ENCODE measurements around the gene ANAPC7.
"Not testable (repeated sequence)": the region's sequence is repeated elsewhere in the genome, so short reads cannot be mapped to it uniquely, and the experiment has no call there.

Gene ANAPC7

GRCh38 chr12:110403146-110403975 is at the start of gene ANAPC7:
Gene ANAPC7, minus strand, starts transcription at chr12:110403708. Its CDS starts 81 bp downstream, at chr12:110403627.
- peak; percentile 80 to 83 for DNase-seq (ENCODE audit: low read depth in 2 of 2)

DNA sequence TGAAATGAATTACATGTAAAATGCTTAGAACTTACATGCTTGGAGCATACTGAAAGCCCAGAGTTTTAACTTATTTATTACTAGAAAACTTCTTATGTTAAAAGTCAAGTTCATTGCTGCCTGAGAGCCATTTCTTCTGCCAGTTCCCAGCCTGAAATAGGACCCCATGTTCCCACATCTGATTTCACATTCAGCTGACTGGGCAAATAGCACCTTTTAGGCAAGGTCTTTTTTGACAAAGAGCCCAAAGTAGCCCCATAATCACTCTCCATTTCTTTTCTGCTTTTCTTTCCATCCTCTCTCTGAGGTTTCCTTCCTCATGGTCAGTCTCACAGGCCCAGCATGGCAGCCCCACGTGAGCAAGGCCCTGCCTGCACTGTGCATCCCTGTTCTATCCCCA is 47.8 kb upstream of the ANAPC7 start:
- no peak for DNase-seq (ENCODE audit: low read depth in 2 of 2)

GRCh38 chr12:110449799-110450497 is 46.4 kb upstream of the ANAPC7 start, which contains the start of gene ARPC3:
Gene ARPC3, minus strand, starts transcription at chr12:110450337. Its CDS starts 77 bp downstream, at chr12:110450260.
- peak; percentile 80 to 82 for DNase-seq (ENCODE audit: low read depth in 2 of 2)

DNA sequence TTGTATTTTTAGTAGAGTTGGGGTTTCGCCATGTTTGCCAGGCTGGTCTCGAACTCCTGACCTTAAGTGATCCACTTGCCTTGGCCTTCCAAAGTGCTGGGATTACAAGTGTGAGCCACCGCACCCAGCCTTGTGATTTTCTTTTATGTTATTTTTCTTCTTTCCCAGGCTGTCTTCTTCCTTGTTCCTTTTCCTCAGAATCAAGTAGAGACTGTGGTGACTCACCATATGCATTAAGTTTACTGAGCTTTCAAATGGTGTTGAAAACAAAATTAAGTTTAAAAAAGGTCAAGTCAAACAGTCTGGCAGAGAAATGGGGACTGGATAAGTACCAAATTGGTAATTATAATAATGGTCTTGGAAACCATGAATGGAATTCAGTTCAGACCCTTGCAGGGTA is 40.9 kb upstream of the ANAPC7 start:
- no peak for DNase-seq (ENCODE audit: low read depth in 2 of 2)

DNA sequence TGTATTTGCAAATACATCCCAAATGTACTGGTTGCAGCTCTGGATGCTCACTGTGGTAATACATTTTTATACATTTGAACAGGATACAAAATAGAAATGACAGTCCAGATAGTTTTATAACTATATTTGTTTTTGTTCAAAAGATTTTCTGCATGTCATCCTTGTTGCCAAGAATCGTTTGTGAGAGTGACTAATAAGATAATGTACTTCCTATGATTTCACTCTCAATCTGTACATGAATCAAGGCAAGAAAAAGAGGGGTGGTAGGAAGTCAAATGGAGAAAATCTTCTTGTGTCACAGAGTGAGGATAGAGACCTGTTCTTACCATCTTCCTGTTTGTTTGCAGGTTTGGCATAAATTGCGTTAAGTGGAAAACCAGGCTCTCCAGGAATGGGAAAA is 32.7 kb upstream of the ANAPC7 start:
- no peak for DNase-seq (ENCODE audit: low read depth in 2 of 2)

- no peak for DNase-seq (ENCODE audit: low read depth in 2 of 2)
Measured at GRCh38 chr12:110431957-110432587, 28.6 kb upstream of the ANAPC7 start.

DNA sequence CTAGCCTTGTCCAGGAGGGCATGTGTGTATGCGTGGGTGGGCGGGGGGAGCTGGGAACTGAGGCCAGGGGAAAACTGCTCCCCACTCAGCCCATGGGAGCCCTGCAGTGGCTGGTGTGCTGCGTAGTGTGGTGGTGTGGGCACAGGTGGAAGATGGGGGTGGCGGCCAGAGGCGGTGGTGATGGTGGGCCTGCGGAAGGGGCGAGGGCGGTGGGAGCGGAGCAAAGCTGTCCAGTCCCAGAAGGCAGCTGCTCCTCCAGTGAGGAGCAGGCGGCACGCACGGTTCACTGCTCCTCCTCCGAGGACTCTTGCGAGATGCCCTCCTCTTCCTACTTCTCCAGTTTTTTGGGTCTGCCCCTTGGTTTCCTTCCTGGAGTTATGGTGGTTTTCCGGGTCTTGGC is 26.2 kb upstream of the ANAPC7 start:
- not testable (repeated sequence) for DNase-seq (ENCODE audit: low read depth in 2 of 2)

DNA sequence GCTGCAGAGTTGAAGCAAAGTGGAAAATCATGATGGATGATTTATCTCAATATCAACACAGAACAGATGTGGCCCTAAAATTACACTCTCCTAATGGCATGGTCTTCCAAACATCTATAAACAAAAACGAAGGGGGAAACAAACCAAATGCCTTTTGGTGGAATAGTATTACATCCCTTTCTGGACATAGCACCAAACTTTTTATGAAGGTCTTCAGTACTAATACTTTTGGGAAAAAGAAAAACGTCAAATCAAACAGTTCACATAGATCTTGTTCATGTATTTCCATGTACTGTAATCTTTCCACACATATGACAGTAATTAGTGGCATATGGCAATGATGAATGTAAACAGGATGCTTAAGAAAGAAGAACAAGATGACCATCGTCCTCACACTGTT is 22.9 kb upstream of the ANAPC7 start:
- no peak for DNase-seq (ENCODE audit: low read depth in 2 of 2)

DNA sequence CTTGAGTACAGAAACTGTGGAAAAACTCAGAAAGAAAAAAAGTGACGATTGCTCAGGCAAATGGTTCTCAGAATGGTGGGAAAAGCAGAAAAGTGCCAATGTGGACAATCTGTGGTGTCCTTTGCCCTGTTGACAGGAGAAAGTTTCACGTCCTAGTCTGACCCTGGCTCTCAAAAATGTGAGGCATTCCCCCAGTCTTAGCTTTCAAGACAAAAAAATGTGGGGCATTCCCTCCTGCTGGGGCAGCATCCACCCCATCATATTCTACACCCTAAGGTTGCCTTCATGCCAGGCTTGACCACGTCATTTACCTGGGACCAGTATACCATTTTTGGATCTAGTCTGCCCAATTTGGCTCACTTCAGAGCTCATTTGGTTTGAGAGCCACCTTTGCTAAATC is 20.7 kb upstream of the ANAPC7 start:
- no peak for DNase-seq (ENCODE audit: low read depth in 2 of 2)

DNA sequence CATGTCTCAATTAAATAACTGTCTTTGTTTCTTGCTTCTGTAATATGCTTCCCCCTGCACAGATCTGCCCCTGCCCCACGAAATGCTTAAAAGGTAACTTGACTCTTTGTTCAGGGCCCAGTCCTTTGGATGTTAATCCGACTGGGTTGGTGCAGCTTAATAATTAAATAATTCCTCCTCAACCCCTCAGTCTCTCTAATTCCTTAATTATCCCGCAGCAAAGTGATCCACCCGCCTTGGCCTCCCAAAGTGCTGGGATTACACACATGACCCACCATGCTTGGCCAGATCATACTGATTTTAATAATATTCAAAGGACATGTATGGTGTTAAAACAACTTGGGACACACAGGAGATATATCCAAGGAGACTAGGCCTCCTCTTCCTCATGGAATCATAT is 18.2 kb upstream of the ANAPC7 start:
- DNase-seq (ENCODE audit: low read depth in 2 of 2) = no peak

GRCh38 chr12:110421159-110421661 is 17.7 kb upstream of the ANAPC7 start:
- DNase-seq (ENCODE audit: low read depth in 2 of 2) = no peak

- DNase-seq (ENCODE audit: low read depth in 2 of 2) = not testable (repeated sequence)
Measured at GRCh38 chr12:110420644-110421043, 17.1 kb upstream of the ANAPC7 start.

- DNase-seq (ENCODE audit: low read depth in 2 of 2) = not testable (repeated sequence)
Measured at GRCh38 chr12:110417113-110417512, 13.6 kb upstream of the ANAPC7 start.

DNA sequence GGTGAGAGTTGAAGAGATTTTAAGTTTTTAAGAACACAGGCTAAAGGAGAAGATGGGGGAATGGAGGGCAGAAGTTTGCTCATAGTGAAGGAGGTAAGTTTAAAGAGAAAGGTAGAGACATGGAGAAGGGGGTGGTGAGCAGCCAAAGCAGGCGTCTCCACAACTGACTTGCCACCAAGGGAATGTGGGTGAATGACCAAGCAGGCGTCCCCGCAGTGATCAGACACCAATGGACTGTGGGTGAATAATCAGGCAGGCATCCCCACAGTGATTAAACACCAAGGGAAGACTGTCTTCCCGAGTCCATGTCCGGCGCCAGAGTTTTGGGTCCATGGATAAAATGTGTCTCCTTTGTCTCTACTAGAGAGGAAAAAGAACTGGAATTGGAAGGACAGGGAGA is 6.6 kb upstream of the ANAPC7 start:
- DNase-seq (ENCODE audit: low read depth in 2 of 2) = not testable (repeated sequence)

GRCh38 chr12:110405126-110405662 is 1.7 kb upstream of the ANAPC7 start:
- DNase-seq (ENCODE audit: low read depth in 2 of 2) = not testable (repeated sequence)

DNA sequence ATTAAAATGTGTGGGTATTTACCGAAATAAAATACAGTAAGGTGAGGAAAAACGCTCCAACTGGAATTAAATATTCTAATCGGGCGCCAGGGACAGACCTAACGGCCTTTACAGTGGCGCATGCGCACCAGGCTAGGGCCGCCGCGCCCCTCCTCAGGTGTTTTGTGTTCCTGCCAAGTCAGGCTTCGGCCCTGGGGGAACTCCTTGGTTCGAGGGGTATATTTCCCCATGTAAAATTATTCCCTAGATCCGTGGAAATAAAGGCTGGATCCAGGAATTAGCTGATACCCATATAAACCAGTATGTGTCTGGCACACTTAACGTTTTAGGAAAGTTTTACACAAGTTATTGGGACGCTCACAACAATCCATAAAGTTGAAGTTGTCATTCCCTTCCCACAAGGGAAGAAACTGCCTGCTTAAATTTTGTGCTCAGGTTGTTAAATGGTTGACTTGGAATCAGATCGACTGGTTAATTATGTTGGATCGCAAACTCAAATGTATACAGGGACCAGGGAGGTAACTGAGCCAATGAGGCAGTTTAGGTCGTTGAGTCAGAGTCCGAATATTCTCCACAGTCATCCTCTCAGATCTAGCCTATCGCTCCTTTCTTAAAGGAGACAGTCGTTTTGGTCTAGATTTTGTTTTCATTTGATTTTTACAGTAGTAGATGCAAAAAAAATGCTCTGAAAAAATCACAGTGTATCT is 621 bp upstream of the ANAPC7 start:
- DNase-seq (ENCODE audit: low read depth in 2 of 2) = peak; percentile 34 to 37

DNA sequence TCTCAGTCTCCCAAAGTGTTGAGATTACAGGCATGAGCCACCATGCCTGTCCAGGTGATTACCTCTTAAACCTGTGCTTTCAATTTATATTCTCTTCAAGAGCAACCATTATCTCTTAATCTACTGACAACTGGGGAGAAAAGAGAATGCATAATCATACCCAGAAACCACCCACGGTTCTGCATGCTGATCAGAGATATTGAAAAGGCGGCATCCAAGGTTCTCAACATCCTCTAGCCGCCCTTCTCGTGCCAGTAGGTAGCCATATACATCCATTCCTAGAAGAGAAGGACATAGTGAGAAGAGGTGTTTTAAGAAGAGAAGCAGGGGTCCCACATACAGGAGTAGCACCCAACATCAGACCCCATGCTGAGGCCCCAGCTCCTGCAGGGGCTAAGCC is 20.8 kb downstream of the ANAPC7 start:
- DNase-seq (ENCODE audit: low read depth in 2 of 2) = no peak

GRCh38 chr12:110379631-110380030 is 23.9 kb downstream of the ANAPC7 start:
- DNase-seq (ENCODE audit: low read depth in 2 of 2) = no peak

DNA sequence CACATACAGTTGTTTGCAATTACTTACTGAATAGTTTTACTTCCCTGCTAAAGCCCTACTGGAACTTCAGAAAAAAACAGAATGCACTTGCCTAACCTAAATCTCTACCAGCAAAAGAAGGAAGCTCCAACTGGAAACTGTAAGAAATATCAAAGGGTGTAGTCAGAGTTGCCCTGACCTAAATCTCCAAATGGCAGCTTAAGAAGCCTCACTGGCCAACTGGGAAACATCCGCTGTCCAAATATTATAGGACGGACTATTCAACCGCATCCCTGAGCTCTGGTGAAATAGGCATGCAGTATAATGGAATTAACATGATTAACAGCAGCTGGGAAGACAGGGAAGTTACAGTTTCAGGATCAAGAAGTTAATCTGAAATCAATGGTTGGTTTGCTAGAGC is 24.3 kb downstream of the ANAPC7 start:
- DNase-seq (ENCODE audit: low read depth in 2 of 2) = no peak

- not testable (repeated sequence) for DNase-seq (ENCODE audit: low read depth in 2 of 2)
Measured at GRCh38 chr12:110378131-110378790, 25.2 kb downstream of the ANAPC7 start.
